Measurements from ENCODE around the gene MPHOSPH10. TPM values are rescaled to one million over a fixed set of nuclear protein-coding genes. Genes with fewer than 3 reads are reported as not detected.
A peak's percentile ranks its signal among the peaks of the same experiment; 100 is the strongest.

MPHOSPH10 gene
- polyA plus RNA-seq, 1 donor from 2014 or later: 39.0 TPM

- no peak overlapping the region for H3K4me3 ChIP-seq (ENCODE audit: low read length)
- H3K36me3 ChIP-seq (ENCODE audit: insufficient read depth, low read length): no peaks in the 10 kb centered on the region
- no peaks in the 10 kb centered on the region for H3F3A ChIP-seq (ENCODE audit: insufficient read depth, low read length, poor library complexity, severe bottlenecking)
- no peaks in the 10 kb centered on the region for H4K20me1 ChIP-seq (ENCODE audit: insufficient read depth)
- H3K79me2 ChIP-seq (replicated peaks; ENCODE audit: insufficient read depth, low read length): no peaks in the 10 kb centered on the region
- H3K4me2 ChIP-seq (ENCODE audit: low read length): no peak overlapping the region
- no peak overlapping the region for H2AFZ ChIP-seq (ENCODE audit: low read depth, low read length)
- no peak for TF ChIP-seq EZH2 (IDR thresholded peaks at IDR 0.05; ENCODE audit: borderline replicate concordance, insufficient read depth, low read length, poor library complexity, severe bottlenecking)
- TF ChIP-seq SMC3 (conservative IDR thresholded peaks at IDR 0.05; ENCODE audit: poor library complexity): no peak
- no peak for TF ChIP-seq CTCF (IDR thresholded peaks at IDR 0.05; ENCODE audit: poor library complexity, severe bottlenecking)
- no peak for TF ChIP-seq RAD21 (conservative IDR thresholded peaks at IDR 0.05)
- TF ChIP-seq POLR2AphosphoS5 (IDR thresholded peaks at IDR 0.05): no peak
- TF ChIP-seq TAF1 (IDR thresholded peaks at IDR 0.05; ENCODE audit: low read depth): no peak
- TF ChIP-seq EP300 (conservative IDR thresholded peaks at IDR 0.05; ENCODE audit: poor library complexity, severe bottlenecking): no peak
- TF ChIP-seq REST (IDR thresholded peaks at IDR 0.05; ENCODE audit: borderline replicate concordance): no peak
- no peaks in the 10 kb centered on the region for H3K9me2 ChIP-seq (ENCODE audit: insufficient read depth, low read length)
- no peak overlapping the region for H3K27ac ChIP-seq (ENCODE audit: low read length)
- H3K9ac ChIP-seq (ENCODE audit: low read length): no peak overlapping the region
- no peaks in the 10 kb centered on the region for H3K9me3 ChIP-seq (ENCODE audit: low read length)
- no peaks in the 10 kb centered on the region for H3K27me3 ChIP-seq (ENCODE audit: insufficient read depth, low read depth, low read length)
Observed at GRCh38 chr2:71156573-71156972, 26.1 kb downstream of the MPHOSPH10 start.

GRCh38 chr2:71157124-71157793 lies 26.8 kb downstream of the MPHOSPH10 start:
- H3K27ac ChIP-seq (ENCODE audit: low read length): no peak overlapping the region
- H3K9ac ChIP-seq (ENCODE audit: low read length): no peak overlapping the region
- no peak overlapping the region for H3K4me2 ChIP-seq (ENCODE audit: low read length)
- H4K20me1 ChIP-seq (ENCODE audit: insufficient read depth): no peaks in the 10 kb centered on the region
- H3K79me2 ChIP-seq (replicated peaks; ENCODE audit: insufficient read depth, low read length): no peaks in the 10 kb centered on the region
- H3K9me2 ChIP-seq (ENCODE audit: insufficient read depth, low read length): no peaks in the 10 kb centered on the region
- TF ChIP-seq SMC3 (conservative IDR thresholded peaks at IDR 0.05; ENCODE audit: poor library complexity) (peak; percentile 70), RAD21 (conservative IDR thresholded peaks at IDR 0.05) (peak; percentile 76), REST (IDR thresholded peaks at IDR 0.05; ENCODE audit: borderline replicate concordance) (no peak), CTCF (IDR thresholded peaks at IDR 0.05; ENCODE audit: poor library complexity, severe bottlenecking) (peak; percentile 76), TAF1 (IDR thresholded peaks at IDR 0.05; ENCODE audit: low read depth) (no peak), POLR2AphosphoS5 (IDR thresholded peaks at IDR 0.05) (no peak), EZH2 (IDR thresholded peaks at IDR 0.05; ENCODE audit: borderline replicate concordance, insufficient read depth, low read length, poor library complexity, severe bottlenecking) (no peak), EP300 (conservative IDR thresholded peaks at IDR 0.05; ENCODE audit: poor library complexity, severe bottlenecking) (no peak), MXI1 (conservative IDR thresholded peaks at IDR 0.05; ENCODE audit: poor library complexity, severe bottlenecking) (no peak)
- H3F3A ChIP-seq (ENCODE audit: insufficient read depth, low read length, poor library complexity, severe bottlenecking): no peaks in the 10 kb centered on the region
- H3K27me3 ChIP-seq (ENCODE audit: insufficient read depth, low read depth, low read length): no peaks in the 10 kb centered on the region
- no peaks in the 10 kb centered on the region for H3K36me3 ChIP-seq (ENCODE audit: insufficient read depth, low read length)
- H3K4me3 ChIP-seq (ENCODE audit: low read length): no peak overlapping the region
- no peaks in the 10 kb centered on the region for H3K9me3 ChIP-seq (ENCODE audit: low read length)
- H2AFZ ChIP-seq (ENCODE audit: low read depth, low read length): no peak overlapping the region
